GM23248 (cell line): Measurements from ENCODE around the gene MBNL1. TPM values are rescaled to one million over a fixed set of nuclear protein-coding genes. Genes with fewer than 3 reads are reported as not detected.

ENCODE experiments used
- DNase-seq: peaks from one replicate; pipeline ENCODE4 v3.0.0-alpha.2; 2015
- H2AFZ ChIP-seq: fragments of 200-600 bp; sonication (generic); 2 replicates; pipeline ENCODE4 v1.6.1; 2016; ENCODE audit warnings: antibody characterized with exemption
- H3F3A ChIP-seq: fragments of 200-600 bp; sonication (generic); 2 replicates; pipeline ENCODE4 v1.6.1; 2016; ENCODE audit warnings: mild to moderate bottlenecking, antibody characterized with exemption, mixed run types; ENCODE audit not compliant: insufficient read depth
- H3K27ac ChIP-seq: fragments of 200-600 bp; sonication (generic); 2 replicates; pipeline ENCODE4 v1.5.1; 2016; ENCODE audit warnings: mild to moderate bottlenecking
- H3K27me3 ChIP-seq: fragments of 200-600 bp; sonication (generic); replicated peaks from 2 replicates; pipeline ENCODE4 v1.6.1; 2016; ENCODE audit warnings: mild to moderate bottlenecking; ENCODE audit not compliant: insufficient read depth
- H3K36me3 ChIP-seq: fragments of 200-600 bp; sonication (generic); 2 replicates; pipeline ENCODE4 v1.6.1; 2016; ENCODE audit warnings: low read depth, mild to moderate bottlenecking
- H3K4me1 ChIP-seq: fragments of 200-600 bp; sonication (generic); 2 replicates; pipeline ENCODE4 v1.6.1; 2016; ENCODE audit warnings: mild to moderate bottlenecking; ENCODE audit not compliant: insufficient read depth
- H3K4me2 ChIP-seq: fragments of 200-600 bp; sonication (generic); one replicate; pipeline ENCODE4 v1.6.1; 2016; ENCODE audit warnings: mild to moderate bottlenecking; ENCODE audit not compliant: unreplicated experiment
- H3K4me3 ChIP-seq: fragments of 200-600 bp; sonication (generic); 2 replicates; pipeline ENCODE4 v1.5.1; 2016; ENCODE audit warnings: mild to moderate bottlenecking
- H3K79me2 ChIP-seq: fragments of 200-600 bp; sonication (generic); 2 replicates; pipeline ENCODE4 v1.6.1; 2016; ENCODE audit warnings: mild to moderate bottlenecking; ENCODE audit not compliant: insufficient read depth
- H3K9ac ChIP-seq: fragments of 200-600 bp; sonication (generic); 2 replicates; pipeline ENCODE4 v1.6.1; 2016; ENCODE audit warnings: mild to moderate bottlenecking
- H3K9me2 ChIP-seq: fragments of 200-600 bp; sonication (generic); 2 replicates; pipeline ENCODE4 v1.6.1; 2016; ENCODE audit warnings: mixed run types, mild to moderate bottlenecking, moderate library complexity; ENCODE audit not compliant: insufficient read depth
- H3K9me3 ChIP-seq: fragments of 200-600 bp; sonication (generic); one replicate; pipeline ENCODE4 v1.6.1; 2017; ENCODE audit warnings: low read depth
- H4K20me1 ChIP-seq: fragments of 200-600 bp; sonication (generic); 2 replicates; pipeline ENCODE4 v1.6.0; 2016; ENCODE audit not compliant: insufficient read depth
- EZH2 ChIP-seq: fragments of 200-600 bp; sonication (generic); IDR thresholded peaks from 2 replicates; pipeline ENCODE4 v1.6.1; 2018; ENCODE audit warnings: antibody characterized with exemption, mild to moderate bottlenecking; ENCODE audit not compliant: insufficient read depth, poor library complexity, severe bottlenecking
- EZH2phosphoT487 ChIP-seq: fragments of 200-600 bp; sonication (generic); IDR thresholded peaks from 2 replicates; pipeline ENCODE4 v1.6.1; 2018; ENCODE audit warnings: antibody characterized with exemption, moderate library complexity, mild to moderate bottlenecking, low read depth; ENCODE audit not compliant: insufficient read depth
- WGBS, 2 experiments: methylation state at CpG; one replicate each; pipeline ENCODE4 v1.1.6; 2015 to 2017; ENCODE audit warnings: low lambda C conversion rate in 2 of 2, low coverage in 1 of 2; ENCODE audit errors: missing lambda C conversion rate in 2 of 2; 5-methylcytosine and 5-hydroxymethylcytosine counted together
- in situ Hi-C: fragments of 300-500 bp; cut with MboI; formaldehyde crosslinking; loops from 2 replicates; pipeline ENCODE4 v1.15.0; 2020
- polyA plus RNA-seq: library from polyadenylated mRNA; unstranded; fragments of >200 nt; fragmentation: Nextera tagmentation; extraction: Ambion mirVana; gene quantifications from 2 replicates; pipeline ENCODE4 v1.2.1, GENCODE V29; 2016
- total RNA-seq: library from RNA; depleted of rRNA; stranded (reverse); fragments of >200 nt; shearing (Covaris generic); gene quantifications from 2 replicates; pipeline ENCODE4 v1.2.3, GENCODE V29; 2014

Gene MBNL1
- total and polyA plus RNA-seq, 2 experiments from 2014 or later, result 89.5 to 262 TPM

GRCh38 chr3:152339881-152340505 lies 71.3 kb downstream of the MBNL1 start:
- H3K9ac ChIP-seq, result no peak overlapping the region
- in situ Hi-C loops, result no loop called here
- TF ChIP-seq EZH2phosphoT487 (no peak), EZH2 (no peak)
- peaks cover 100% of the 10 kb centered on the region for H3K79me2 ChIP-seq
- no peaks in the 10 kb centered on the region for H3K4me1 ChIP-seq
- no peaks in the 10 kb centered on the region for H3K9me2 ChIP-seq
- peaks cover 9% of the 10 kb centered on the region; the same call in 1 of the 2 replicates for H4K20me1 ChIP-seq
- H3K4me2 ChIP-seq, result no peak overlapping the region
- WGBS, 2 experiments, result 95 to 100% methylated on average over 4 of the region's 4 CpGs
- no peaks in the 10 kb centered on the region for H3K9me3 ChIP-seq
- H3K36me3 ChIP-seq, result peaks cover 29% of the 10 kb centered on the region
- 0 out of 2 replicates have a peak, but pooled peaks cover under 1% of the 10 kb centered on the region for H3F3A ChIP-seq
- no peak overlapping the region for H2AFZ ChIP-seq
- H3K4me3 ChIP-seq, result no peak overlapping the region
- H3K27ac ChIP-seq, result no peak overlapping the region
- H3K27me3 ChIP-seq, result no peaks in the 10 kb centered on the region
- no peak for DNase-seq

DNA sequence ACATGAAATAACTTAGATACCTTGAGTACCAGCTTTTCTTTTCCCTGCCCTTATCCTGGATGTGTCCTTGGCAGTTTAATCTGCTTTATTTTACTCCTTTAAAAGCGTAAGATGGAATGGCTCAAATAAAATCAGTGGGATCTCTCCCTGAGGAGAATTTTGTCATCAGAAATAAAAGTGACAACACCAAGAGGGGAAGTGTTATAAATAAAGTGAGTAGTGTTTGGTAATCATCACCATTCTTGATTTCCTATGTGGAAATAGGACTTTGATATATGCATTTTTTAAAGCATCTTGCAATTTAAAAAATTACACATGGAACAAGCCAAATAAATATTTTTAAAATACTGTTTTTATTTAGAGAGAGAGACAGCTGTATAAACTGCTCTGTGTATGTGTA lies 76.5 kb downstream of the MBNL1 start:
- H3K36me3 ChIP-seq, result peaks cover 29% of the 10 kb centered on the region; the same call in 1 of the 2 replicates
- WGBS, 2 experiments, result 90 to 93% methylated on average over 1 of the region's 1 CpG
- H3F3A ChIP-seq, result peaks cover 29% of the 10 kb centered on the region
- no peak overlapping the region for H3K4me3 ChIP-seq
- TF ChIP-seq EZH2, result no peak
- TF ChIP-seq EZH2phosphoT487, result no peak
- no peak overlapping the region for H2AFZ ChIP-seq
- H4K20me1 ChIP-seq, result 0 out of 2 replicates have a peak, but pooled peaks cover 2% of the 10 kb centered on the region
- H3K79me2 ChIP-seq, result peaks cover 100% of the 10 kb centered on the region
- in situ Hi-C loops, result no loop called here
- no peak overlapping the region for H3K27ac ChIP-seq
- H3K9me2 ChIP-seq, result no peaks in the 10 kb centered on the region
- peaks cover 25% of the 10 kb centered on the region for H3K4me1 ChIP-seq
- no peak for DNase-seq
- H3K27me3 ChIP-seq, result no peaks in the 10 kb centered on the region
- H3K4me2 ChIP-seq, result no peak overlapping the region
- H3K9me3 ChIP-seq, result no peaks in the 10 kb centered on the region
- no peak overlapping the region for H3K9ac ChIP-seq

DNA sequence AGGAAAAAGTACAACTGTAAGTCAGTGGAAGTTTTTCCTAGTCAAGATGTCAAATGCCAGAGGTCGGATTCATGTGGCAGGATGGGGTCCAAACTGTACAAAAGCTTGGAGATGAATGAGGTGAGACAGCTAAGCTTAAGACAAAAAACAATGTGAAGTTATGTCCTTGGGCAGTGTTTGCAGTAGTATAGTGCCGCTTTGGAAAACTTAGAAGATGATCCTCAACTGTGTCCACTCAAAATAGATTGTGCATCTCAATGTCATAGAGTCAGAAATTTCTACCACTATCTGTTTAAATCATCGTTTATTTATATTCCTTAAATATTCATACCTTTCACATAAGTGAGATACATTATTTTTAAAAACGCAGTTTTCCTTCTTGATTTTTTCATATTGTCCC lies 77.3 kb downstream of the MBNL1 start:
- Histone ChIP-seq H3K27ac (no peak overlapping the region), H3F3A (peaks cover 33% of the 10 kb centered on the region), H3K9me3 (no peaks in the 10 kb centered on the region), H3K4me1 (peaks cover 33% of the 10 kb centered on the region), H3K4me2 (no peak overlapping the region), H3K4me3 (no peak overlapping the region), H4K20me1 (0 out of 2 replicates have a peak, but pooled peaks cover 2% of the 10 kb centered on the region), H3K36me3 (peaks cover 27% of the 10 kb centered on the region; the same call in 1 of the 2 replicates), H3K9ac (no peak overlapping the region), H2AFZ (no peak overlapping the region), H3K79me2 (peaks cover 100% of the 10 kb centered on the region), H3K9me2 (no peaks in the 10 kb centered on the region), H3K27me3 (no peaks in the 10 kb centered on the region)
- WGBS, 2 experiments, result 96 to 97% methylated on average over 4 of the region's 4 CpGs
- TF ChIP-seq EZH2 (no peak), EZH2phosphoT487 (no peak)
- in situ Hi-C loops, result no loop called here
- no peak for DNase-seq

- Histone ChIP-seq H3F3A (peaks cover 40% of the 10 kb centered on the region), H4K20me1 (0 out of 2 replicates have a peak, but pooled peaks cover 2% of the 10 kb centered on the region), H3K4me3 (no peak overlapping the region), H2AFZ (no peak overlapping the region), H3K27me3 (no peaks in the 10 kb centered on the region), H3K9ac (no peak overlapping the region), H3K36me3 (peaks cover 20% of the 10 kb centered on the region; the same call in 1 of the 2 replicates), H3K27ac (no peak overlapping the region), H3K9me2 (no peaks in the 10 kb centered on the region), H3K79me2 (peaks cover 100% of the 10 kb centered on the region), H3K4me1 (peaks cover 38% of the 10 kb centered on the region), H3K4me2 (no peak overlapping the region), H3K9me3 (no peaks in the 10 kb centered on the region)
- WGBS, 2 experiments, result 95 to 99% methylated on average over 2 of the region's 2 CpGs
- in situ Hi-C loops, result no loop called here
- TF ChIP-seq EZH2, result no peak
- no peak for TF ChIP-seq EZH2phosphoT487
- no peak for DNase-seq
Measured at GRCh38 chr3:152346740-152347139, 78.0 kb downstream of the MBNL1 start.
